GM18526 (cell line): ENCODE measurements around the gene SLC35B2.

Source experiments
- POLR2A ChIP-seq: IDR thresholded peaks from 3 replicates; pipeline ENCODE4 v1.6.1; 2011; ENCODE audit not compliant: insufficient read length; ENCODE audit errors: extremely low read depth

SLC35B2 gene

GRCh38 chr6:44219053-44219814 lies 38.1 kb downstream of the SLC35B2 start:
- peak; percentile 68 for TF ChIP-seq POLR2A

- TF ChIP-seq POLR2A: no peak
These were observed 39.8 kb downstream of the SLC35B2 start for GRCh38 chr6:44217332-44218143.

- no peak for TF ChIP-seq POLR2A
These were observed 40.5 kb downstream of the SLC35B2 start, which contains the start of gene MYMX for GRCh38 chr6:44216677-44217331. MYMX (plus strand) TSS chr6:44216926; CDS start chr6:44217472, 546 bp downstream.

- no peak for TF ChIP-seq POLR2A
These were observed 43.0 kb downstream of the SLC35B2 start for GRCh38 chr6:44214307-44214706.

- no peak for TF ChIP-seq POLR2A
These were observed 46.0 kb downstream of the SLC35B2 start for GRCh38 chr6:44211284-44211683.

GRCh38 chr6:44207966-44208365 lies 49.4 kb downstream of the SLC35B2 start:
- TF ChIP-seq POLR2A: no peak
